Activated CD8-positive, alpha-beta T cell treated with anti-CD3 and anti-CD28 coated beads for 36 hours (primary cell): ENCODE data around the gene FGD4. TPM values are rescaled to one million over a fixed set of nuclear protein-coding genes. Genes with fewer than 3 reads are reported as not detected.

Source experiments
- ATAC-seq: fragments of 200-7000 bp; cut with Tn5 transposase; one replicate; pipeline ENCODE4 v1.10.0; 2021; ENCODE audit warnings: mild to moderate bottlenecking, moderate library complexity
- CTCF ChIA-PET: fragments of 350-600 bp; sonication (Branson Sonifier 250); formaldehyde crosslinking; loops from one replicate; lab custom pipeline; 2021; ENCODE audit warnings: antibody characterized with exemption; lab: Charles Lee
- POLR2A ChIA-PET: fragments of 350-600 bp; sonication (Branson Sonifier 250); formaldehyde crosslinking; loops from one replicate; lab custom pipeline; 2021; ENCODE audit warnings: antibody characterized with exemption; lab: Charles Lee
- DNase-seq: peaks from one replicate; pipeline ENCODE4 v3.0.0-alpha.2; 2020
- H3K27ac Mint-ChIP-seq: one replicate; pipeline ENCODE4 v1.8.0; 2021; ENCODE audit warnings: mild to moderate bottlenecking, mixed read lengths
- H3K27me3 Mint-ChIP-seq: one replicate; pipeline ENCODE4 v1.8.0; 2021; ENCODE audit warnings: mixed read lengths
- H3K36me3 Mint-ChIP-seq: one replicate; pipeline ENCODE4 v1.8.0; 2021; ENCODE audit warnings: low read depth, mixed read lengths
- H3K4me1 Mint-ChIP-seq: one replicate; pipeline ENCODE4 v1.8.0; 2021; ENCODE audit warnings: low read depth, mixed read lengths
- H3K4me3 Mint-ChIP-seq: one replicate; pipeline ENCODE4 v1.8.0; 2021; ENCODE audit warnings: mild to moderate bottlenecking, moderate library complexity, mixed read lengths
- H3K9me3 Mint-ChIP-seq: one replicate; pipeline ENCODE4 v1.8.0; 2021; ENCODE audit warnings: mixed read lengths
- CTCF ChIP-seq: fragments of 200-600 bp; IDR thresholded peaks from one replicate; pipeline ENCODE4 v1.8.0; 2022; ENCODE audit warnings: antibody characterized with exemption, mild to moderate bottlenecking
- intact Hi-C: fragments of 100-400 bp; cut with micrococcal nuclease; formaldehyde crosslinking; loops from one replicate; pipeline ENCODE4 v1.10.0; 2022
- total RNA-seq, 2 experiments: library from RNA; stranded (reverse); gene quantifications; one replicate each; pipeline ENCODE4 v1.2.3, GENCODE V29; 2021

The FGD4 gene
- total RNA-seq, 2 experiments from 2014 or later: 0.05 to 0.25 TPM

- Mint-ChIP-seq H3K27me3 (peaks cover 4% of the 10 kb centered on the region), H3K36me3 (no peaks in the 10 kb centered on the region), H3K4me1 (peaks cover 8% of the 10 kb centered on the region), H3K4me3 (no peak overlapping the region), H3K27ac (no peak overlapping the region), H3K9me3 (no peaks in the 10 kb centered on the region)
- ChIA-PET POLR2A (interaction anchor here (0.8 kb wide), 1 partner anchor 19 kb away, joined by 3 read pairs; no protein-coding TSS in a partner anchor), CTCF (no interaction called here)
- no peak for TF ChIP-seq CTCF
- DNase-seq (no peak), ATAC-seq (no peak)
- intact Hi-C loops: no loop called here
Observed at GRCh38 chr12:32600681-32601080, 201.3 kb downstream of the FGD4 start.

- Mint-ChIP-seq H3K9me3 (no peaks in the 10 kb centered on the region), H3K27me3 (peaks cover 4% of the 10 kb centered on the region), H3K27ac (no peak overlapping the region), H3K4me1 (peaks cover 8% of the 10 kb centered on the region), H3K4me3 (no peak overlapping the region), H3K36me3 (no peaks in the 10 kb centered on the region)
- ATAC-seq: no peak
- POLR2A ChIA-PET: no interaction called here
- intact Hi-C loops: no loop called here
- CTCF ChIA-PET: no interaction called here
- no peak for TF ChIP-seq CTCF
- DNase-seq: no peak
Observed at GRCh38 chr12:32603071-32603470, 203.7 kb downstream of the FGD4 start.

GRCh38 chr12:32603858-32604257, 204.5 kb downstream of the FGD4 start:
- CTCF ChIA-PET: no interaction called here
- ATAC-seq (peak; percentile 96), DNase-seq (peak; percentile 53)
- POLR2A ChIA-PET: no interaction called here
- peak overlapping the region; percentile 57 for H3K27ac Mint-ChIP-seq
- H3K36me3 Mint-ChIP-seq: no peaks in the 10 kb centered on the region
- H3K27me3 Mint-ChIP-seq: peaks cover 4% of the 10 kb centered on the region
- intact Hi-C loops: no loop called here
- no peak for TF ChIP-seq CTCF
- no peak overlapping the region for H3K4me3 Mint-ChIP-seq
- H3K9me3 Mint-ChIP-seq: no peaks in the 10 kb centered on the region
- H3K4me1 Mint-ChIP-seq: peaks cover 8% of the 10 kb centered on the region

- intact Hi-C loops: no loop called here
- Mint-ChIP-seq H3K27ac (no peak overlapping the region), H3K4me3 (no peak overlapping the region), H3K4me1 (peaks cover 8% of the 10 kb centered on the region), H3K36me3 (no peaks in the 10 kb centered on the region), H3K9me3 (no peaks in the 10 kb centered on the region), H3K27me3 (peaks cover 6% of the 10 kb centered on the region)
- TF ChIP-seq CTCF: no peak
- ChIA-PET CTCF (no interaction called here), POLR2A (no interaction called here)
- no peak for DNase-seq
- ATAC-seq: no peak
Observed at GRCh38 chr12:32604565-32604964, 205.2 kb downstream of the FGD4 start.

GRCh38 chr12:32605326-32606095, 206.2 kb downstream of the FGD4 start:
- POLR2A ChIA-PET: no interaction called here
- Mint-ChIP-seq H3K36me3 (no peaks in the 10 kb centered on the region), H3K4me1 (peaks cover 8% of the 10 kb centered on the region), H3K27ac (no peak overlapping the region), H3K4me3 (no peak overlapping the region), H3K9me3 (no peaks in the 10 kb centered on the region), H3K27me3 (peaks cover 6% of the 10 kb centered on the region)
- TF ChIP-seq CTCF: no peak
- intact Hi-C loops: no loop called here
- CTCF ChIA-PET: interaction anchor here (1.6 kb wide), 1 partner anchor 42 kb away, joined by 3 read pairs; no protein-coding TSS in a partner anchor
- ATAC-seq (no peak), DNase-seq (no peak)
